ENCODE data around the gene TRABD2B.

TRABD2B gene

DNA sequence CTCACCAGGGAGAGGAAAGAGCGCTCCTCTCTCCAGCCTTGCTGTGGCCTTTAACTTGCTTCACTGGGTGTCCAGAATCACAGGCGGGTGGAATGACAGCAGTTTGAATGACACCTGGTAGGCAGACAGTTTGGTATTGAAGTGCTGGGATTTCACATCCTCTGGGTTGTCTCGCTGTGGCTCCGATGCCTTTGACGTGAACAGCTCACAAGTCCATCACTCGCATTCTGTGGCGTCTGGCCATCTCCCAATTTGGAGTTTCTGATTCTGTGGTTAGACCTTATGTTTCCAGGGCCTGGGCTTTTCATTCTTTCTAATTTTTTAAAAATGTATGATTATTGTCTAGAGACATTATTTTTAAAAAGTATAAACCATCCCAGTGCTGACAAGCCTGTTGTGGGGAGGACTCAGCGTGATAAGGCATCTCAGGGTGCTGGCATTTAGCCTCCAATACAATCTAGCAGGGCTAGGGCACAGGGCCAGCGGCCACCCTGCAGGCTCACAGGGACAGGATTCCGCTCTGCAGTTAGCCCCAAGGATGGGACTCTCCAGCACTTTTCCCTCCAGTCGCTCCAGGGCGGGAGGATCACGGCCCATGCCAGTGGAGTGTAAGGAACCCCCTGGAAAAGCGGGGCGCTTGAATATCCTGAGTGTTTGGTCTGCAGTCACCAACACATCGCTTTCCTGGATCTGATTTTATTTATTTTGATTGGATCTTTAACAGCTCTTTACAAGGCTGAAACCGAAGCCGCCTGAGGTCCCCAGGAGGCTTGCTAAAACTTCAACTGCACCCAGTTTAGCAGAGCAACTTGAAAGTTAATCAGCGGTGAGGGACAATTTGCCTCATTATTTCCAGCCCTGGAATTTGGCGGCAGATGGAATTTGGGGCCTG is 178.3 kb downstream of the TRABD2B start:
- peak; percentile 56 for DNase-seq

GRCh38 chr1:47817861-47818260 is 179.3 kb downstream of the TRABD2B start:
- DNase-seq = no peak

- no peak for DNase-seq
These were observed 180.7 kb downstream of the TRABD2B start for GRCh38 chr1:47816325-47817071.

DNA sequence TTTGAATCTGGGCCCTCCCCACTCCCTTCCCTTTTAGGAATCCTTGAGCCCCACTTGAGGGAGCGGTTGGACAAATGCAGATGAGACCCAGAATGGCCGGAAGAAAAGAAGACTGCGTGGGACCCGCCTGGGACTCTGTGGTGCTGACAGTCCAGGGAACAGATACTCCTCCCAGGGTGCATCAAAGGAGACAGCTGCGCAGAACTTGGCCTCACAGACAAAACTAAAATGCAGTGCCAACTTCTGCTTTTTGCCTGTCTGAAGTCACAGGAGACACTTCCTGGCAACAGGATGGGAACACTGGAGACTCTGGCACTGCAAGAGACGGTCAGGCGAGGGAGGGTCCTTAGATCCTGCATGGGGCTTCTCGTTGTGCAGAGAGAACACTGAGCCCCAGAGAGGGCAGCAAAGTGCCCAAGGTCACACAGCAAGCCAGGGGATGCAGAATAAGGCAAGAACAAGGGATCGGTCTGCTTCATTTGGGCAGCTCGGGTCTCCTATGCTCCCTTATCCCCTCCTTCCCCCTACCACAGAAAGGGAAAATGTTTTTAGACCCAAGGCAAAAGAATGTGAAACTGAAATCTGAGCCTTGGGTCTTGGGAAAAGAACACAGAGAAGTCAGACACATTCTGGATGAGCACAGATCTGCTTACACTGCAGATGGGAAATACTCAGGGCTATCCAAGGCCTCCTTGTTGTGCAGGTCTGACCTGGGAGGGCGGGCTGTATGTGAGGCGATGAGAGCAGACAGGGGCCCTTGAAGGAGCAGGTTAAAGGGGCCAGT is 182.4 kb downstream of the TRABD2B start:
- peak; percentile 63 for DNase-seq

GRCh38 chr1:47813970-47814369 is 183.2 kb downstream of the TRABD2B start:
- no peak for DNase-seq

- no peak for DNase-seq
These were observed 184.2 kb downstream of the TRABD2B start for GRCh38 chr1:47812904-47813514.

- no peak for DNase-seq
These were observed 186.1 kb downstream of the TRABD2B start for GRCh38 chr1:47810964-47811682.

- DNase-seq = no peak
These were observed 187.7 kb downstream of the TRABD2B start for GRCh38 chr1:47809301-47810084.

DNA sequence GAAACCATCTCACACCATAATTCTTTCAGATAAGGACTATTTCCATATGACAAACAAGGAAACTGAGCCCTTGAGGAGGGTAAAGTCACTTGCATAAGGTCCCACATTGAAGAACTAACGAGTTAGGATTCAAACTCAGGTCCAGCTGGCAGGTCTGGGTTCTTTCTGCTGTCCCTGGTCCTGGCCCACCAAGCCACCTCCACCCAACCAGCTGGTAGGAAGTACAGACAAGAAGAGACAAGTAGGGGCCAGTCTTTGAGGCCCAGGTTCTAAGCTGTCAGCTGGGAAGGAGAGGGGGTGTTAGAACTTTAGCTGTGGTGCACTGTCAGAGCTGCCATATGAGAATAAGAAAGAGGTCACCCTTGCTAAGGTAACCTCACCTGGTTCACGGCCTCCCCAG is 188.6 kb downstream of the TRABD2B start:
- DNase-seq = no peak

GRCh38 chr1:47805921-47806361 is 191.2 kb downstream of the TRABD2B start:
- peak; percentile 69 for DNase-seq

DNA sequence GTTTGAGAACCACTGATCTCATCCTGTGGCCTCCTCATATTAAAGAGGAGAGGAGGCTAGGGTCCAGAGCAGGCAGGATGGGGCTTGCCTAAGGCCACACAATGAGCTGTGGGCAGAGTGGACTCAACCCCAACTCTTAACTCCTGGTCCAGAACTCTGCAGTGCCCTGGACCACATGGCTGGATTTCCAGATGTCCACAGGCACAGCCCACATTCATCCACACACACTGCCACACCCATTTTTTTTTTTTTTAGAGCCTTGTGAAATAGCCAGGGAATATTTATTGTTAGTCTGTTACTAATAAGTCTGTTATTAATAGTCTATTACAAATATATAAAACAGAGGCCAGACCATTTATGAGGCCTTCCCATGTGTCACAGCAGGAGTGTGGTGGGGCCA is 192.2 kb downstream of the TRABD2B start:
- no peak for DNase-seq

- DNase-seq = peak; percentile 57
These were observed 193.2 kb downstream of the TRABD2B start for GRCh38 chr1:47803815-47804501.

DNA sequence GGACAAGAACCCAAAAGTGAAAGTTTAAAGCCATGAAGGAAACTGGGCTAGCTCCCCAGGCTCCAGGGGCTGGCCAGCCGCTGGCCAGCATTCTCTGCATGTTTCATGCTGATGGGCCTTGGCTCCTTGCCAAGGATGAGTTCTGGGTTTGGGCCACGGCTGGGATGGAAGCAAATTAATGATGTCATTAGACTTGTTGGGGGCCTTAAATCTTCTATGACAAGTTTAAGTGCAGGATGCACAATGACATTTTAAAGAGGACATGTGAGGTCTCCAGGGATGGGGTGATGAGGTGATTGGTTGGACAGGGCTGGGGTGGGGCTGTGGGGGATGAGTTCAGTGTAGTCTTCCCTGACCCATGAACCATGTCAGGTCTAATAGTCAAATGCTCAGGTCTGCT is 199.6 kb downstream of the TRABD2B start:
- no peak for DNase-seq

- no peak for DNase-seq
These were observed 200.6 kb downstream of the TRABD2B start for GRCh38 chr1:47796626-47797025.

DNA sequence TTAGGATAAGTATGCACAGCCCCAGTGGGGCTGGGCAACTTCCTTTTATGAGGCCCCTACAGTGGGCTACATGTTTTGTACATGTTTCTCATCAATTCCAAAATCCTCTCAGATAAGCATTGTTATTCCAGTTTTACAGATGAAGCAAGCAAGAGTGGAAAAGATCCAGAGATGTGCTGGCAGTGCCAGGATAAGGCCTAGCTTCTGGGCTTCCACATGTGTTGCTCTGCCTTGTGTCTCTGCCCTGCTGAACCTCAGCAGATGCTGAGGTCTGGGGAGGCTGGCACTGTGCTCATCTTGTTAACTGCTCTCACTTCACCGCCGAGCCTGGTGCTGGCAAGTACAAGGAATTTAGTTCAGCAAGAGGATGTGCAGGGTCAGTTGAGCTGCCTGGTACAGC is 202.1 kb downstream of the TRABD2B start:
- no peak for DNase-seq

GRCh38 chr1:47794530-47794929 is 202.7 kb downstream of the TRABD2B start:
- no peak for DNase-seq

DNA sequence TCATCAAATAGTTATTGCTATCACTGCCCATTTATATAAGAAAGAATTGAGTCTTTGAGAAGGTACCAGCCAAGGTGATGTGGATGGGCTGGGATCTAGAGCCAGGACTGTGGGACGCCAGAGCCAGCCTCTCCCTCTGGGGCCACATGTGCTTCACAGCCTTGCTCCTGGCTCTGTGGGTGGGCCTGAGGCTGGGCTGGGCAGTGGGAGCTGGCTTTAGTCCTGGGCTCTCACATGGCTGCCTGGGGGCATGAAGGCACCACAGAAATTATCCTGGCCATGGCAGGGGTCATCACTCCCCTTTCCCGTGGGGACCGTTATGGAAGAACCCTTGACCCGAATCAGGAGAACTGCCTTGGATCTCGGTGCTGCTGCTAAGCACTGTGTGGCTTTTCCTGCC is 203.1 kb downstream of the TRABD2B start:
- no peak for DNase-seq

GRCh38 chr1:47793563-47793962 is 203.6 kb downstream of the TRABD2B start:
- no peak for DNase-seq

DNA sequence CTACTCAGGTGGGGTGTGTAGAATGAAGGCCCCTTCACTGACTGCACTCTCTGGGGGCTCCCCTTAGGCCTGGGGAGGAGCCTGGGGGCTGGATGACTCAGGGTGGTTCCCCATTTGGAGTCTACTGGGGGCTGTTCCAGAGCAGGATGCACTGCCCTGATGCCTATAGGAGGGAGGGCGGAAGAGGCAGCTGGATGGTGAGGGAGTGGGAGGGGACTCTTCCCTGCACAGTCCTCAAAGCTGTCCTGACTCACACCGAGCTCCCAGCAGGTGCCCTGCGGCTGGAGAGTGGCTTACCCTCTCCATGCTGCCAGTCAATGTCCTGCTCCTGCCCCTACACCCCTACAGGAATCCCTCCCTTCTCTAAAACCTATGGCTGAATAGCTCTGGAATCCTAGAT is 204.4 kb downstream of the TRABD2B start:
- DNase-seq = no peak

DNA sequence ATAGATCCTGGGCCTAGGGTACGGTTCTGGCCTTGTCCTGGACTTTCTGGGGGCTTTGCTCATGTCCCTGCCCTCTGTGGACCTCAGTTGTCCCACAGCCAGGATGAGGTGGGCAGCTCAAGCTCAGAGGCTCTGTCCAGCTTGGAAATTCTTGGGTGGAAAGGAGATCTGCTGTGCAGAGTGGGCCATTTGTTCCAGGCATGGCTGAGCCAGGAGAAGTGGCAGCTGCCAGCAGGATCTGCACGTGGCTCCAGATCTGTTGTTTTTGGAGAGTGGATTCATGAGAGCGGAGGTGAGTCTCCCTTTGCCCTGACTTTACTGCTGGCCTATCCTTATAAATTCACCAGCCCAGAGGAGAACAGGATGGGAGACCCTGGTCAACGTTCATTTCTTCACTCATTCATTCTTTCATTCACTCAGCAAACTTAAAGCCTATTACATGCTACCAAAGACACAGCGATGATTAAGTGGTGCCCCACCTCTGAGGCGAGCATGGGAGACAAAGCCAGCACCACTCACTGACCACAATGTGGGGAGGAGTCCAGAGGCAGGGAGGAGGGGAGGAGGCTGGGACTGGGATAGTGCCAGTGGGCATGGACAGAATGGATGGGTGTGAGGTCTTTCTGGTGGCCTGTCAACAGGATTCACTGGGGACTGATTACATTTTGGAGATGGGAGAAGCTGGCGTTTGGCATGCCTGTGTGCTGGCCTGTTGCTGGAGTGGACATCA is 205.1 kb downstream of the TRABD2B start:
- no peak for DNase-seq

Measured in femur (tissue), 1 donor.